ENCODE results near the gene LRRK1.

LRRK1 gene, protein sequence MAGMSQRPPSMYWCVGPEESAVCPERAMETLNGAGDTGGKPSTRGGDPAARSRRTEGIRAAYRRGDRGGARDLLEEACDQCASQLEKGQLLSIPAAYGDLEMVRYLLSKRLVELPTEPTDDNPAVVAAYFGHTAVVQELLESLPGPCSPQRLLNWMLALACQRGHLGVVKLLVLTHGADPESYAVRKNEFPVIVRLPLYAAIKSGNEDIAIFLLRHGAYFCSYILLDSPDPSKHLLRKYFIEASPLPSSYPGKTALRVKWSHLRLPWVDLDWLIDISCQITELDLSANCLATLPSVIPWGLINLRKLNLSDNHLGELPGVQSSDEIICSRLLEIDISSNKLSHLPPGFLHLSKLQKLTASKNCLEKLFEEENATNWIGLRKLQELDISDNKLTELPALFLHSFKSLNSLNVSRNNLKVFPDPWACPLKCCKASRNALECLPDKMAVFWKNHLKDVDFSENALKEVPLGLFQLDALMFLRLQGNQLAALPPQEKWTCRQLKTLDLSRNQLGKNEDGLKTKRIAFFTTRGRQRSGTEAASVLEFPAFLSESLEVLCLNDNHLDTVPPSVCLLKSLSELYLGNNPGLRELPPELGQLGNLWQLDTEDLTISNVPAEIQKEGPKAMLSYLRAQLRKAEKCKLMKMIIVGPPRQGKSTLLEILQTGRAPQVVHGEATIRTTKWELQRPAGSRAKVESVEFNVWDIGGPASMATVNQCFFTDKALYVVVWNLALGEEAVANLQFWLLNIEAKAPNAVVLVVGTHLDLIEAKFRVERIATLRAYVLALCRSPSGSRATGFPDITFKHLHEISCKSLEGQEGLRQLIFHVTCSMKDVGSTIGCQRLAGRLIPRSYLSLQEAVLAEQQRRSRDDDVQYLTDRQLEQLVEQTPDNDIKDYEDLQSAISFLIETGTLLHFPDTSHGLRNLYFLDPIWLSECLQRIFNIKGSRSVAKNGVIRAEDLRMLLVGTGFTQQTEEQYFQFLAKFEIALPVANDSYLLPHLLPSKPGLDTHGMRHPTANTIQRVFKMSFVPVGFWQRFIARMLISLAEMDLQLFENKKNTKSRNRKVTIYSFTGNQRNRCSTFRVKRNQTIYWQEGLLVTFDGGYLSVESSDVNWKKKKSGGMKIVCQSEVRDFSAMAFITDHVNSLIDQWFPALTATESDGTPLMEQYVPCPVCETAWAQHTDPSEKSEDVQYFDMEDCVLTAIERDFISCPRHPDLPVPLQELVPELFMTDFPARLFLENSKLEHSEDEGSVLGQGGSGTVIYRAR (N-terminal part only)

DNA sequence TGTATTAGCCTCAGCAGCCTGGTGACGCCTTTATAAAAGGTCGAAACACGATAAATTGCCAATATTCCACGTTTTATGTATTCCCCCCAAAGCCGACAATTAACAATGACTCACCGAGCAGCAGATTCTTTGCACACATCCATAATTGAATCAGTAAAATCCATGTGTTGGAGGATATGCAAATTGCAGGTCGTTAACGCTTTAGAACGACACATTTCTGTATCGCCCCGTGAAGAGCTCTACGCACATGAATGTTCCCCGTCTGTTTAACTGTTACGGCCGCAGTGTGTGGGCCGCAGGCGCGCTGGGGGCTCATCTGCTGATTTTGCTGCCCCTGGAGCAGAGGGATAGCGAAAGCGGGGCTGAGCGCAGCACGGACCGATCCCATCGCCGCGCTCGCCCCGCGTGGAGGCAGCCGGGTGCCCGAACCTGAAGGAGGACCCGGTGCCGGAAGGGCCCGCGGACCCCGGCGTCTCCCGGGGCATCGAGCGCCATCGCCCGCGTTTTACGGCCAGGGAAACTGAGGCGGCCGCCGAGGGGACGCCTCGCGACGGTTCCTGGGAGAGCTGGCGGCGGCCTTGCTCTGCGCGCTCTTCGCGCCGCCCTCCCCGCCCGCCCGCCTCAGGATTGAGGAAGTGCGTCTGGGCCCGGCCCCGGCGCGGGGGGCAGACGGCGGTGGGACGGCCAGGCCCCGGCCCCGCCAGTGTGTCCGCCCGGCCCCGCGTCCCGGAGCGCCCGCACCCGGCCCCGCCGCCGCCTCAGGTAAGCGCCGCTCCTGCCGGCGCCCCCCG lies at the start of gene LRRK1:
TSS of gene LRRK1 (plus strand) at position 668 of the 791 bp plus-strand sequence. CDS start 5,276 bp downstream, outside the sequence.
- peak; percentile 77 for DNase-seq (ENCODE audit: extremely low read depth, insufficient read length)
- Histone ChIP-seq H3K4me3 (replicated peaks; ENCODE audit: low read depth, low read length) (peak within 1 kb of the TSS; percentile 89), H3K36me3 (ENCODE audit: control insufficient read depth, insufficient read depth, low read length) (peaks cover under 1% of the 10 kb centered on the region; the same call in 1 of the 2 replicates), H3K27me3 (replicated peaks; ENCODE audit: control insufficient read depth, insufficient read depth, low read length) (no peaks in the 10 kb centered on the region)
- TF ChIP-seq, protein P1, sequence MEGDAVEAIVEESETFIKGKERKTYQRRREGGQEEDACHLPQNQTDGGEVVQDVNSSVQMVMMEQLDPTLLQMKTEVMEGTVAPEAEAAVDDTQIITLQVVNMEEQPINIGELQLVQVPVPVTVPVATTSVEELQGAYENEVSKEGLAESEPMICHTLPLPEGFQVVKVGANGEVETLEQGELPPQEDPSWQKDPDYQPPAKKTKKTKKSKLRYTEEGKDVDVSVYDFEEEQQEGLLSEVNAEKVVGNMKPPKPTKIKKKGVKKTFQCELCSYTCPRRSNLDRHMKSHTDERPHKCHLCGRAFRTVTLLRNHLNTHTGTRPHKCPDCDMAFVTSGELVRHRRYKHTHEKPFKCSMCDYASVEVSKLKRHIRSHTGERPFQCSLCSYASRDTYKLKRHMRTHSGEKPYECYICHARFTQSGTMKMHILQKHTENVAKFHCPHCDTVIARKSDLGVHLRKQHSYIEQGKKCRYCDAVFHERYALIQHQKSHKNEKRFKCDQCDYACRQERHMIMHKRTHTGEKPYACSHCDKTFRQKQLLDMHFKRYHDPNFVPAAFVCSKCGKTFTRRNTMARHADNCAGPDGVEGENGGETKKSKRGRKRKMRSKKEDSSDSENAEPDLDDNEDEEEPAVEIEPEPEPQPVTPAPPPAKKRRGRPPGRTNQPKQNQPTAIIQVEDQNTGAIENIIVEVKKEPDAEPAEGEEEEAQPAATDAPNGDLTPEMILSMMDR (IDR thresholded peaks at IDR 0.05; ENCODE audit: insufficient read depth, low read length, poor library complexity, severe bottlenecking), result no peak

DNA sequence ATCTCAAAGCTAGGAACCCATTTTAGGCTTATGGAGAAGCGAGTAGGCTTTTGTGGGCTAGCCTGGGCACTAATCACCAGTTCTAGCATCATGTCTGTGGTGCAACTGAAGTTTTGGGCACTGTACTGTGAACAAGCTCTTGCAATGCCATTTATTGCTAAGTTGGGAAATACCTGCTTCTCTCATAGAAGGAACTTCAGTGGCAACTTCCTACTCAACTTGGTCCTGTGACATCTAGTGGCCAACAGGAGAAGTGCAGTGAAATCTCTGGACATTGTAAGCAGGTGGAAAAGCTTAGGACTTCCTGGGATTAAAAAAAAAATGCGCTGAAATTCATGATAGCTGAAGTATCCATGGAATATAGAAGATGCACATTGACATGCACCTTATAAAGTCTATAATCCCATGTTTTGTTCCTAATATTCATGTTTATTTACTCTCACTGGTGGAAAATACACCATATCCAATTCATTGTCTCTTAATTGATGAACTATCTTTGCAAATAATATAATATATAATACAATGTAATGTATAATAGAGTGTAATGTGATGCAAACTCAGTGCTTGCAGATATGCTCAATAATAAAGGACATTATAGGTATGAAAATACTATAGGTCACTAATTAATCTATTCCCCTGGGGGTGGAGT lies 46.0 kb upstream of the LRRK1 start:
- no peaks in the 10 kb centered on the region; the same call in none of the 2 replicates for H3K27me3 ChIP-seq (replicated peaks; ENCODE audit: control insufficient read depth, insufficient read depth, low read length)
- no peak overlapping the region for H3K4me3 ChIP-seq (replicated peaks; ENCODE audit: low read depth, low read length)
- TF ChIP-seq, protein P1 (IDR thresholded peaks at IDR 0.05; ENCODE audit: insufficient read depth, low read length, poor library complexity, severe bottlenecking), result peak; percentile 88
- no peaks in the 10 kb centered on the region for H3K36me3 ChIP-seq (ENCODE audit: control insufficient read depth, insufficient read depth, low read length)
- DNase-seq (ENCODE audit: extremely low read depth, insufficient read length), result peak; percentile 18

DNA sequence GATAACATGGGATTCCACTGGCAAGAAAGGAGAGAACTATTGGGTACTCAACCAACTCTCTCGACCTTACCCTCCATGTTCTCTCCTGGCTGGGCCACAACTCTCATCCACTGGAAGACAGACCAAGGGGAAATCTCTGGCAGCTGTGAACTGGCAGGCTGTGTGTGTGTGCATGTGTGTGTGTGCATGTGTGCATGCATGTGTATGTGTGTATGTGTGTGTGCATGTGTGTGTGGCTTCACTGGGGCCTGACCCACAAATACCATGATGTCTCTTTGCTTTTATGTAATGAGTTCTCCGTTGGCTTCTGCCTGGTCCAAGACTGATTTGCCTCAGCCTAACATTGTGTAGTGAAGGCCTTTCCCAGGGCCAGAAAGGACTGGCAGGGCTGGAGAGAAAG lies 43.7 kb upstream of the LRRK1 start:
- no peaks in the 10 kb centered on the region for H3K36me3 ChIP-seq (ENCODE audit: control insufficient read depth, insufficient read depth, low read length)
- H3K4me3 ChIP-seq (replicated peaks; ENCODE audit: low read depth, low read length), result no peak overlapping the region
- no peak for DNase-seq (ENCODE audit: extremely low read depth, insufficient read length)
- TF ChIP-seq, protein P1 (IDR thresholded peaks at IDR 0.05; ENCODE audit: insufficient read depth, low read length, poor library complexity, severe bottlenecking), result no peak
- no peaks in the 10 kb centered on the region; the same call in none of the 2 replicates for H3K27me3 ChIP-seq (replicated peaks; ENCODE audit: control insufficient read depth, insufficient read depth, low read length)

DNA sequence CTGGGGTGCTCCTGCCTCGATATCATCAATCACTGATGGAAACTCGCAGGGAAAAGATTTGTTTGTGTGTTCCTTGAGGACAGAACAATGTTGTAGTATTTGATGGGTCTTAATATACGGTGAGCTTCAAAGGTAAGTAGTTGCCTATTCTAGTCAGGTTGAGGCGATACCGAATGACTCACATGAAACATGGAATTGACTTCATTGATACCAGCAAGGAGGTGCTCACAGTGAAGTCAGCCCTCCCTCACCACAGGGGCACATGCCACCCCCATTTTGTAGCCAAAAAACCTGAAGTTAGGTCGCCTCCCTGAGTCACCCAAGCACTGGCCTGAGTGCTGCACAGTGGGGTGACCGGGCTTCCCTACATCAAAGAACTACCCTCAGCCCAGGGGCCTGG lies 43.2 kb upstream of the LRRK1 start:
- TF ChIP-seq, protein P1 (IDR thresholded peaks at IDR 0.05; ENCODE audit: insufficient read depth, low read length, poor library complexity, severe bottlenecking), result no peak
- Histone ChIP-seq H3K36me3 (ENCODE audit: control insufficient read depth, insufficient read depth, low read length) (no peaks in the 10 kb centered on the region), H3K4me3 (replicated peaks; ENCODE audit: low read depth, low read length) (no peak overlapping the region), H3K27me3 (replicated peaks; ENCODE audit: control insufficient read depth, insufficient read depth, low read length) (no peaks in the 10 kb centered on the region; the same call in none of the 2 replicates)
- no peak for DNase-seq (ENCODE audit: extremely low read depth, insufficient read length)

Data from GM06990 (cell line).